ENCODE data around the gene PIGZ. TPM values are rescaled to one million over a fixed set of nuclear protein-coding genes. Genes with fewer than 3 reads are reported as not detected.

The PIGZ gene
- total and polyA plus RNA-seq, 4 donors, result 0.99 to 2.4 (median 1.6) TPM

DNA sequence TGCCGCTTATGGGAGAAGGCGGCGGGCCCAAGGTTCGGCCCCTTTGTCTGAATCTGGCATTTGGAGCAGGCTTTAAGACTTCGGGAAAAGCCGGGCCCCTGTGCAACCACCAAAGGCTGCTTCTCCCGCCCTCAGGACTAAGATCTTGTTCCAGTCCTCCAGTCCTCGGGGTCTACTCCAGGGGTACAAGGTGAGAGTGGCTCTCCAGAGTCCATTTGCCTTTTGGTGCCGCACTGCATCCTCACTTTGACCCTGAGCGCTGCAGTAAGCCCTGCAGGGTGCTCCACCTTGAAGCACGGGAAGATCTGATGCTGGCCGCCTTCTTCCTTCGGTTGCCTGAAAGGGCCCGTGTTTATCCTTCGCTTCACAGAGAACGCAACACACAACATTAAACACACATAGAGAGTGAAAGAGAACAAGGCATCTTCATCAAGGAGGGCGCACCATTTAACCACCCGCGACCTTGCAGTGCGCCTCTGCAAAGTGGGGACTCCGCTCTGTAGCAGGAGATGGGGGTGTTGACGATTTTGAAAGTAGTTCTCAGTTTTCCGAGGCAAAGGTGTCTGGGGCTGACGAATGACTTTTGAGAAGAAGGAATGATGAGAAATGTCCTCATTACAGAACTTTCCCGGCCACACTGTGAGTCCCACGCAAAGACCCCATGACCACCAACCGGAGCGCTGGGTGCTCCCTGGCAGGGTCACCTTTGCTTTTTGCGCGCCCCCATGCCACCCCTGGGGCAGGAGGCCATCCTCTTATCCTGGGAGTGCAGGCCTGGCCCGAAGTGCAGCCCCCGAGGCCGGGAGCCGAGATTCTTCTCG is 1.0 kb downstream of the PIGZ start:
- H3K4me1 ChIP-seq (ENCODE audit: control insufficient read depth in 4 of 4, insufficient read depth in 4 of 4, low read length in 3 of 4), result peaks cover 0 to 16% (median 10%) of the 10 kb centered on the region in 4 donors
- TF ChIP-seq JUND (IDR thresholded peaks at IDR 0.05), result no peak
- TF ChIP-seq ZBTB33 (IDR thresholded peaks at IDR 0.05), result no peak
- no peak for TF ChIP-seq HNF4A (conservative IDR thresholded peaks at IDR 0.05)
- TF ChIP-seq RAD21 (IDR thresholded peaks at IDR 0.05), result no peak
- TF ChIP-seq YY1 (IDR thresholded peaks at IDR 0.05), result no peak
- no peak for TF ChIP-seq HNF4G (IDR thresholded peaks at IDR 0.05)
- DNase-seq (ENCODE audit: low spot score), result peak; percentile 27
- WGBS, result 81% methylated on average over 35 of the region's 35 CpGs
- no peaks in the 10 kb centered on the region for H3K9me3 ChIP-seq (ENCODE audit: control insufficient read depth in 4 of 4, low read length in 3 of 4)
- H3K36me3 ChIP-seq (ENCODE audit: control insufficient read depth in 4 of 4, insufficient read depth in 3 of 4, low read depth in 1 of 4, low read length in 3 of 4), result no peaks in the 10 kb centered on the region
- H3K27ac ChIP-seq (ENCODE audit: low read depth in 1 of 2, low read length in 2 of 2), result no peak overlapping the region
- no peaks in the 10 kb centered on the region for H3K27me3 ChIP-seq (ENCODE audit: control insufficient read depth in 4 of 4, insufficient read depth in 4 of 4, low read length in 3 of 4)
- peak overlapping the region in 1 of 2 donors; percentile 47 for H3K9ac ChIP-seq (ENCODE audit: low read depth in 1 of 2, low read length in 2 of 2)
- H3K4me3 ChIP-seq (ENCODE audit: low read depth in 1 of 3, low read length in 3 of 3), result peak overlapping the region; percentile 59 to 96 (median 82)

DNA sequence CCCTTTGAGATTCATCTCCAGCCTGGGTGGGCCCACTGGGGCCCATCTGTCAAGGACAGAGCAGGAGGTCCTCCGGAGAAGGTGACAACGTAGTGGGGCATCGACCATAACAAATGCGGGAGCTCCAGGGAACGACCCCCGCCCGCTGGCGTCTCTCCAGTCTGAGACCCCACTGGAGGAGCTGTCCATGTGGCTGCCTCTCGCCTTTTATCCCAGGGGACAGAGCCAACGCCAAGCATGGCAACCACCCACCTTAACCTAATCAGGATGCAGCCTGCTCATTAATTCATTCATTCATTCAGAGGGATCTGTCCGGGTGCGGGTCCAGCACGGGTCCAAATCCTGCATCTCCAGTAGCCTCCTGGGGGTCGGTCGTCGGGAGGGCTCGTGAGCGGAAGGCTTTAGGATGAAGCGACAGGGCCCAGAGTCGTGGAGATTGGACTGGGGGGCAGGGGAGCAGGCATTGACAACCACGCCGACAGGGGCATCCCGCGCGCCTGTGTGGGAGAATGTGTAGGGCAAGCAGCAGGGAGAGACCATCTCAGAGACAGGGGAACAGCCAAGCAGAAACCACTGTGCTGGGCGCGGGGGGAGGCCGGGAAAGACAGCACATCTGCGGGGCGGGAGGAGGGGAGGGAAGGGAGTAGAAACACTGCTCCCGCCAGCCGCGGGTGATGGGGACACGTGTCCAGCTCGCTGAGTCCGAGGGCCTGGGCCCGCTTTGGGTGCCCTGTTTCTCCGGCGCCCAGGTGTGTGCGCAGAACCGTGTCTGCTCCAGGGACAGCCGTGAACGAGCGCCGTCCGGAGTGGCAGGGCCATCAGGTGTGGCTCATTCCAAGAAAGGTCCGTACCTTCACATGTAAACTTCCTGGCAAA is 1.9 kb downstream of the PIGZ start:
- Histone ChIP-seq H3K9me3 (ENCODE audit: control insufficient read depth in 4 of 4, low read length in 3 of 4) (no peaks in the 10 kb centered on the region), H3K27ac (ENCODE audit: low read depth in 1 of 2, low read length in 2 of 2) (no peak overlapping the region), H3K4me3 (ENCODE audit: low read depth in 1 of 3, low read length in 3 of 3) (no peak overlapping the region), H3K4me1 (ENCODE audit: control insufficient read depth in 4 of 4, insufficient read depth in 4 of 4, low read length in 3 of 4) (peaks cover 0 to 16% (median 10%) of the 10 kb centered on the region in 4 donors), H3K36me3 (ENCODE audit: control insufficient read depth in 4 of 4, insufficient read depth in 3 of 4, low read depth in 1 of 4, low read length in 3 of 4) (no peaks in the 10 kb centered on the region), H3K27me3 (ENCODE audit: control insufficient read depth in 4 of 4, insufficient read depth in 4 of 4, low read length in 3 of 4) (no peaks in the 10 kb centered on the region), H3K9ac (ENCODE audit: low read depth in 1 of 2, low read length in 2 of 2) (no peak overlapping the region)
- peak; percentile 31 for DNase-seq (ENCODE audit: low spot score)
- TF ChIP-seq HNF4G (IDR thresholded peaks at IDR 0.05) (no peak), RXRA (IDR thresholded peaks at IDR 0.05) (no peak), JUND (IDR thresholded peaks at IDR 0.05) (no peak), RAD21 (IDR thresholded peaks at IDR 0.05) (no peak), FOXA1 (IDR thresholded peaks at IDR 0.05) (no peak), NR2F2 (IDR thresholded peaks at IDR 0.05) (no peak), YY1 (IDR thresholded peaks at IDR 0.05) (no peak), TAF1 (conservative IDR thresholded peaks at IDR 0.05) (no peak), GABPA (IDR thresholded peaks at IDR 0.05 in 1 of 2, conservative IDR thresholded peaks at IDR 0.05 in 1 of 2) (no peak), HNF4A (conservative IDR thresholded peaks at IDR 0.05) (no peak), MAX (IDR thresholded peaks at IDR 0.05) (no peak), SP1 (IDR thresholded peaks at IDR 0.05) (no peak), EGR1 (IDR thresholded peaks at IDR 0.05; ENCODE audit: low read depth in 2 of 2) (no peak), FOXA2 (IDR thresholded peaks at IDR 0.05) (no peak), ZBTB33 (IDR thresholded peaks at IDR 0.05) (no peak)
- TF ChIP-seq, protein P1, sequence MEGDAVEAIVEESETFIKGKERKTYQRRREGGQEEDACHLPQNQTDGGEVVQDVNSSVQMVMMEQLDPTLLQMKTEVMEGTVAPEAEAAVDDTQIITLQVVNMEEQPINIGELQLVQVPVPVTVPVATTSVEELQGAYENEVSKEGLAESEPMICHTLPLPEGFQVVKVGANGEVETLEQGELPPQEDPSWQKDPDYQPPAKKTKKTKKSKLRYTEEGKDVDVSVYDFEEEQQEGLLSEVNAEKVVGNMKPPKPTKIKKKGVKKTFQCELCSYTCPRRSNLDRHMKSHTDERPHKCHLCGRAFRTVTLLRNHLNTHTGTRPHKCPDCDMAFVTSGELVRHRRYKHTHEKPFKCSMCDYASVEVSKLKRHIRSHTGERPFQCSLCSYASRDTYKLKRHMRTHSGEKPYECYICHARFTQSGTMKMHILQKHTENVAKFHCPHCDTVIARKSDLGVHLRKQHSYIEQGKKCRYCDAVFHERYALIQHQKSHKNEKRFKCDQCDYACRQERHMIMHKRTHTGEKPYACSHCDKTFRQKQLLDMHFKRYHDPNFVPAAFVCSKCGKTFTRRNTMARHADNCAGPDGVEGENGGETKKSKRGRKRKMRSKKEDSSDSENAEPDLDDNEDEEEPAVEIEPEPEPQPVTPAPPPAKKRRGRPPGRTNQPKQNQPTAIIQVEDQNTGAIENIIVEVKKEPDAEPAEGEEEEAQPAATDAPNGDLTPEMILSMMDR (IDR thresholded peaks at IDR 0.05; ENCODE audit: low read depth, low read length, missing input control), result no peak
- TF ChIP-seq, protein P2, sequence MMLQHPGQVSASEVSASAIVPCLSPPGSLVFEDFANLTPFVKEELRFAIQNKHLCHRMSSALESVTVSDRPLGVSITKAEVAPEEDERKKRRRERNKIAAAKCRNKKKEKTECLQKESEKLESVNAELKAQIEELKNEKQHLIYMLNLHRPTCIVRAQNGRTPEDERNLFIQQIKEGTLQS (IDR thresholded peaks at IDR 0.05), result no peak
- TF ChIP-seq, protein P3, sequence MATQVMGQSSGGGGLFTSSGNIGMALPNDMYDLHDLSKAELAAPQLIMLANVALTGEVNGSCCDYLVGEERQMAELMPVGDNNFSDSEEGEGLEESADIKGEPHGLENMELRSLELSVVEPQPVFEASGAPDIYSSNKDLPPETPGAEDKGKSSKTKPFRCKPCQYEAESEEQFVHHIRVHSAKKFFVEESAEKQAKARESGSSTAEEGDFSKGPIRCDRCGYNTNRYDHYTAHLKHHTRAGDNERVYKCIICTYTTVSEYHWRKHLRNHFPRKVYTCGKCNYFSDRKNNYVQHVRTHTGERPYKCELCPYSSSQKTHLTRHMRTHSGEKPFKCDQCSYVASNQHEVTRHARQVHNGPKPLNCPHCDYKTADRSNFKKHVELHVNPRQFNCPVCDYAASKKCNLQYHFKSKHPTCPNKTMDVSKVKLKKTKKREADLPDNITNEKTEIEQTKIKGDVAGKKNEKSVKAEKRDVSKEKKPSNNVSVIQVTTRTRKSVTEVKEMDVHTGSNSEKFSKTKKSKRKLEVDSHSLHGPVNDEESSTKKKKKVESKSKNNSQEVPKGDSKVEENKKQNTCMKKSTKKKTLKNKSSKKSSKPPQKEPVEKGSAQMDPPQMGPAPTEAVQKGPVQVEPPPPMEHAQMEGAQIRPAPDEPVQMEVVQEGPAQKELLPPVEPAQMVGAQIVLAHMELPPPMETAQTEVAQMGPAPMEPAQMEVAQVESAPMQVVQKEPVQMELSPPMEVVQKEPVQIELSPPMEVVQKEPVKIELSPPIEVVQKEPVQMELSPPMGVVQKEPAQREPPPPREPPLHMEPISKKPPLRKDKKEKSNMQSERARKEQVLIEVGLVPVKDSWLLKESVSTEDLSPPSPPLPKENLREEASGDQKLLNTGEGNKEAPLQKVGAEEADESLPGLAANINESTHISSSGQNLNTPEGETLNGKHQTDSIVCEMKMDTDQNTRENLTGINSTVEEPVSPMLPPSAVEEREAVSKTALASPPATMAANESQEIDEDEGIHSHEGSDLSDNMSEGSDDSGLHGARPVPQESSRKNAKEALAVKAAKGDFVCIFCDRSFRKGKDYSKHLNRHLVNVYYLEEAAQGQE (IDR thresholded peaks at IDR 0.05), result no peak
- 88% methylated on average over 47 of the region's 47 CpGs for WGBS
